Panc1 (cell line): ENCODE data around the gene KCNAB2.
A peak's percentile ranks its signal among the peaks of the same experiment; 100 is the strongest.

Experiments
- CTCF ChIP-seq: fragments of 450-650 bp; IDR thresholded peaks from 2 replicates; pipeline ENCODE4 v1.5.1; 2017; ENCODE audit warnings: mild to moderate bottlenecking
- REST ChIP-seq, 2 experiments: IDR thresholded peaks; 2 replicates each; pipeline ENCODE4 v1.6.1; 2011 to 2012; ENCODE audit warnings: low read depth in 2 of 2, control low read depth in 1 of 2, low read length in 1 of 2, mild to moderate bottlenecking in 1 of 2, moderate library complexity in 1 of 2; ENCODE audit not compliant: insufficient read depth in 1 of 2
- SIN3A ChIP-seq: IDR thresholded peaks from 2 replicates; pipeline ENCODE4 v1.6.1; 2012; ENCODE audit warnings: low read depth, mild to moderate bottlenecking, low read length, moderate library complexity, borderline replicate concordance; ENCODE audit not compliant: insufficient read depth
- TCF7L2 ChIP-seq: IDR thresholded peaks from 2 replicates; pipeline ENCODE4 v1.6.1; 2011; ENCODE audit warnings: mild to moderate bottlenecking, low read depth, low read length, inconsistent platforms

DNA sequence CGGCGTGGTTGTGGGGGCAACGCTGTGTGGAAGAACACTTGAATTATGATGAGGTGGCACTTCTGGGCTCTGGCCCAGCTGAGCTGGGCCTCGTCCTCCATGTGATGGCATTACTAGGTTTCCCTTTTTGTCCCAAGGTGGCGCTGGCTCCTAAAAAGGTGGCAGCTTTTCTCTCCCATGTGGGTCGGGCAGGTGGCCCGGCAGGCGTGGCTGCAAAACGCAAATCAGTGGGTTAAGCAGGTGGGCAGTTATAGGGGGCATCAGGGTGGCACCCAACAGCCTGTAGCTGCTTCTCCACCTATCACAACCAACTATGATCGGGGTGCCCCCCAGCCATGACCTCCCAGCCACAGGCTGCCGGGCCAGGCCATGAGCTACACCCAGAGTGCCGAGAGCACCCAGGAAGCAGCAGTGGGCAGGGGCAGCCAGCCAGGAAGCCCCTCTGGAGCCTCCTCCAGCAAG, 59.6 kb downstream of the KCNAB2 start:
- TF ChIP-seq CTCF: peak; percentile 35
- TF ChIP-seq SIN3A: no peak
- TF ChIP-seq TCF7L2: no peak
- no peak for TF ChIP-seq REST (IDR thresholded peaks at IDR 0.05; ENCODE audit: insufficient read depth in 1 of 2, low read depth in 2 of 2, low read length in 1 of 2)
